Neural cell (in vitro differentiated cells): Measurements from ENCODE around the gene GADL1. TPM values are rescaled to one million over a fixed set of nuclear protein-coding genes. Genes with fewer than 3 reads are reported as not detected.

Experiments used
- H2AFZ ChIP-seq: fragments of 200-600, 300-800 bp; sonication (generic), shearing (Covaris generic); 2 replicates; pipeline ENCODE4 v1.6.0; 2014; ENCODE audit warnings: low read depth, mild to moderate bottlenecking, antibody characterized with exemption, low read length, moderate library complexity
- H3F3A ChIP-seq: fragments of 200-600 bp; shearing (Covaris generic); 2 replicates; pipeline ENCODE4 v1.6.1; 2016; ENCODE audit warnings: mild to moderate bottlenecking, moderate library complexity, mixed read lengths, antibody characterized with exemption, low read length; ENCODE audit not compliant: insufficient read depth, poor library complexity, severe bottlenecking
- H3K27ac ChIP-seq: fragments of 200-600, 300-800 bp; sonication (generic), shearing (Covaris generic); 2 replicates; pipeline ENCODE4 v1.5.1; 2014; ENCODE audit warnings: mild to moderate bottlenecking, low read length, moderate library complexity
- H3K27me3 ChIP-seq: fragments of 300-800, 200-600 bp; sonication (generic), shearing (Covaris generic); 2 replicates; pipeline ENCODE4 v1.6.0; 2014; ENCODE audit warnings: mild to moderate bottlenecking, low read depth, low read length, moderate library complexity; ENCODE audit not compliant: insufficient read depth
- H3K36me3 ChIP-seq: fragments of 300-800, 200-600 bp; sonication (generic), shearing (Covaris generic); 2 replicates; pipeline ENCODE4 v1.5.1; 2014; ENCODE audit warnings: mild to moderate bottlenecking, antibody characterized with exemption, low read length, moderate library complexity; ENCODE audit not compliant: insufficient read depth
- H3K4me2 ChIP-seq: fragments of 300-800, 200-600 bp; sonication (generic), shearing (Covaris generic); 2 replicates; pipeline ENCODE4 v1.6.0; 2014; ENCODE audit warnings: mild to moderate bottlenecking, low read length
- H3K4me3 ChIP-seq: fragments of 300-800, 200-600 bp; sonication (generic), shearing (Covaris generic); 2 replicates; pipeline ENCODE4 v1.5.1; 2014; ENCODE audit warnings: mild to moderate bottlenecking, low read length, moderate library complexity
- H3K79me2 ChIP-seq: fragments of 200-600 bp; shearing (Covaris generic); replicated peaks from 2 replicates; pipeline ENCODE4 v1.6.0; 2014; ENCODE audit warnings: mild to moderate bottlenecking, low read length, moderate library complexity; ENCODE audit not compliant: insufficient read depth
- H3K9ac ChIP-seq: fragments of 300-800, 200-600 bp; sonication (generic), shearing (Covaris generic); 2 replicates; pipeline ENCODE4 v1.6.1; 2016; ENCODE audit warnings: mild to moderate bottlenecking, low read length, mixed read lengths
- H3K9me2 ChIP-seq: fragments of 200-600 bp; shearing (Covaris generic); 2 replicates; pipeline ENCODE4 v1.6.1; 2016; ENCODE audit warnings: mild to moderate bottlenecking, low read length, mixed read lengths; ENCODE audit not compliant: insufficient read depth
- H3K9me3 ChIP-seq: fragments of 200-600, 300-800 bp; sonication (generic), shearing (Covaris generic); 2 replicates; pipeline ENCODE4 v1.6.1; 2016; ENCODE audit warnings: mild to moderate bottlenecking, mixed run types, low read length, moderate library complexity, mixed read lengths
- H4K20me1 ChIP-seq: fragments of 200-600 bp; shearing (Covaris generic); 2 replicates; pipeline ENCODE4 v1.6.1; 2016; ENCODE audit warnings: mild to moderate bottlenecking, mixed run types; ENCODE audit not compliant: insufficient read depth
- CTCF ChIP-seq: fragments of 450-650 bp; IDR thresholded peaks from 2 replicates; pipeline ENCODE4 v1.5.1; 2014; ENCODE audit warnings: antibody characterized with exemption, mild to moderate bottlenecking, moderate library complexity; ENCODE audit not compliant: poor library complexity, severe bottlenecking
- EP300 ChIP-seq: fragments of 450-650 bp; conservative IDR thresholded peaks from 2 replicates; pipeline ENCODE4 v1.6.1; 2014; ENCODE audit warnings: antibody characterized with exemption, mild to moderate bottlenecking, moderate library complexity; ENCODE audit not compliant: poor library complexity, severe bottlenecking
- EZH2 ChIP-seq: fragments of 200-600, 300-800 bp; shearing (Covaris generic), sonication (generic); IDR thresholded peaks from 2 replicates; pipeline ENCODE4 v1.6.1; 2014; ENCODE audit warnings: antibody characterized with exemption, low read length, borderline replicate concordance, mild to moderate bottlenecking; ENCODE audit not compliant: insufficient read depth, poor library complexity, severe bottlenecking
- MXI1 ChIP-seq: fragments of 450-650 bp; conservative IDR thresholded peaks from 2 replicates; pipeline ENCODE4 v1.6.1; 2014; ENCODE audit warnings: antibody characterized with exemption, mild to moderate bottlenecking; ENCODE audit not compliant: poor library complexity, severe bottlenecking
- POLR2AphosphoS5 ChIP-seq: IDR thresholded peaks from 2 replicates; pipeline ENCODE4 v1.6.1; 2012
- RAD21 ChIP-seq: fragments of 450-650 bp; conservative IDR thresholded peaks from 2 replicates; pipeline ENCODE4 v1.6.1; 2014; ENCODE audit warnings: antibody characterized with exemption, mild to moderate bottlenecking, moderate library complexity
- REST ChIP-seq: IDR thresholded peaks from 2 replicates; pipeline ENCODE4 v1.6.1; 2012; ENCODE audit warnings: borderline replicate concordance
- SMC3 ChIP-seq: fragments of 450-650 bp; conservative IDR thresholded peaks from 2 replicates; pipeline ENCODE4 v1.6.1; 2014; ENCODE audit warnings: antibody characterized with exemption, mild to moderate bottlenecking, moderate library complexity; ENCODE audit not compliant: poor library complexity
- TAF1 ChIP-seq: IDR thresholded peaks from 2 replicates; pipeline ENCODE4 v1.6.1; 2012; ENCODE audit warnings: low read depth
- polyA plus RNA-seq: library from polyadenylated mRNA; depleted of rRNA; stranded (reverse); fragments of >200 nt; gene quantifications from 2 replicates; pipeline ENCODE4 v1.2.3, GENCODE V29; 2014

Gene GADL1
- polyA plus RNA-seq, 1 donor from 2014 or later, result not detected

GRCh38 chr3:30819067-30819798 is 75.2 kb downstream of the GADL1 start:
- no peaks in the 10 kb centered on the region for H3K27me3 ChIP-seq
- H3K9ac ChIP-seq, result no peak overlapping the region
- H4K20me1 ChIP-seq, result no peaks in the 10 kb centered on the region
- H3K9me3 ChIP-seq, result no peaks in the 10 kb centered on the region
- no peak overlapping the region for H3K4me3 ChIP-seq
- H3K4me2 ChIP-seq, result no peak overlapping the region
- no peaks in the 10 kb centered on the region for H3K9me2 ChIP-seq
- TF ChIP-seq EP300, result no peak
- no peak for TF ChIP-seq EZH2
- TF ChIP-seq POLR2AphosphoS5, result no peak
- TF ChIP-seq SMC3, result no peak
- H3K27ac ChIP-seq, result no peak overlapping the region
- H3K36me3 ChIP-seq, result no peaks in the 10 kb centered on the region
- no peaks in the 10 kb centered on the region for H3F3A ChIP-seq
- no peaks in the 10 kb centered on the region for H3K79me2 ChIP-seq
- H2AFZ ChIP-seq, result no peak overlapping the region

- Histone ChIP-seq H3K36me3 (no peaks in the 10 kb centered on the region), H4K20me1 (no peaks in the 10 kb centered on the region), H3K4me3 (no peak overlapping the region), H3K4me2 (no peak overlapping the region), H3K79me2 (no peaks in the 10 kb centered on the region), H3K9me2 (no peaks in the 10 kb centered on the region), H3K27ac (no peak overlapping the region), H3F3A (no peaks in the 10 kb centered on the region), H3K27me3 (no peaks in the 10 kb centered on the region), H3K9me3 (no peaks in the 10 kb centered on the region), H3K9ac (no peak overlapping the region), H2AFZ (no peak overlapping the region)
- no peak for TF ChIP-seq RAD21
- TF ChIP-seq SMC3, result no peak
Measured at GRCh38 chr3:30813734-30814133, 80.7 kb downstream of the GADL1 start.

DNA sequence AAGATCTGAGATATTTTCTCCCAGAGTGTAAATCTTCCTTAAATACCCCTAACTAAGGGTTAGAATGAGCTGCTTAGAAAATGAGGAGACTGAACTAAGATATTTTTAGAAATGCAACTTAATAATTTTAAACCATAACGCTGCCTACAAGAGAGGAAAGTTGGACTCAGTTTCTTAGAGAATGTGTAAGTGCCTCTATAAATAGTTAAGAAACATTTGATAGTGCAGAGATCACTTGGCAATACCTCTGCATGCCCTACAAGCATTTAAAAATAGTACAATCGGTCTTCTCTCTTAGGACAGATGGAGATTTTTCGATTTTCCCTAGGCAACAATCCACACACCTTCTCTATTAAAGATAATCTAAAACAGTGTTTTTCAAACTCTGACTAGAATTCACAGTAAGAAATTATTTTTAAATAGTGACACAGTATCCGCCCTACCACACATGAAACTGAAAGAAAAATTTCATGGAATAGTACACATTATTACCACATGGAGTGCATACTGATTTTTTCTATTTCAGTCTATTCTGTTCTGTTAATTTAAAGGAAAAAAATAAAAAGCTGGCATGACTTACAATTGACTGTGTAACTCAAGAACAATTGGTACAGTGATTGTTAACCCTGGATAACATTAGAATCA is 83.2 kb downstream of the GADL1 start:
- H3K4me3 ChIP-seq, result no peak overlapping the region
- no peaks in the 10 kb centered on the region for H3K79me2 ChIP-seq
- H3K36me3 ChIP-seq, result no peaks in the 10 kb centered on the region
- no peaks in the 10 kb centered on the region for H3K9me2 ChIP-seq
- no peaks in the 10 kb centered on the region for H3K27me3 ChIP-seq
- H3F3A ChIP-seq, result no peaks in the 10 kb centered on the region
- H3K4me2 ChIP-seq, result no peak overlapping the region
- H2AFZ ChIP-seq, result no peak overlapping the region
- H4K20me1 ChIP-seq, result no peaks in the 10 kb centered on the region
- no peak overlapping the region for H3K27ac ChIP-seq
- H3K9ac ChIP-seq, result no peak overlapping the region
- no peak for TF ChIP-seq EP300
- TF ChIP-seq TAF1, result no peak
- TF ChIP-seq MXI1, result no peak
- TF ChIP-seq POLR2AphosphoS5, result no peak
- no peak for TF ChIP-seq SMC3
- no peak for TF ChIP-seq CTCF
- no peak for TF ChIP-seq RAD21
- no peak for TF ChIP-seq REST
- H3K9me3 ChIP-seq, result no peaks in the 10 kb centered on the region
